NCI-H146 (cell line): ENCODE results near the gene ZSCAN29.
A peak's percentile ranks its signal among the peaks of the same experiment; 100 is the strongest.
"Not testable (repeated sequence)": the region's sequence is repeated elsewhere in the genome, so short reads cannot be mapped to it uniquely, and the experiment has no call there.

ENCODE experiments used
- DNase-seq: peaks from one replicate; lab custom pipeline; 2025; lab: John Stamatoyannopoulos, UW

Gene ZSCAN29

DNA sequence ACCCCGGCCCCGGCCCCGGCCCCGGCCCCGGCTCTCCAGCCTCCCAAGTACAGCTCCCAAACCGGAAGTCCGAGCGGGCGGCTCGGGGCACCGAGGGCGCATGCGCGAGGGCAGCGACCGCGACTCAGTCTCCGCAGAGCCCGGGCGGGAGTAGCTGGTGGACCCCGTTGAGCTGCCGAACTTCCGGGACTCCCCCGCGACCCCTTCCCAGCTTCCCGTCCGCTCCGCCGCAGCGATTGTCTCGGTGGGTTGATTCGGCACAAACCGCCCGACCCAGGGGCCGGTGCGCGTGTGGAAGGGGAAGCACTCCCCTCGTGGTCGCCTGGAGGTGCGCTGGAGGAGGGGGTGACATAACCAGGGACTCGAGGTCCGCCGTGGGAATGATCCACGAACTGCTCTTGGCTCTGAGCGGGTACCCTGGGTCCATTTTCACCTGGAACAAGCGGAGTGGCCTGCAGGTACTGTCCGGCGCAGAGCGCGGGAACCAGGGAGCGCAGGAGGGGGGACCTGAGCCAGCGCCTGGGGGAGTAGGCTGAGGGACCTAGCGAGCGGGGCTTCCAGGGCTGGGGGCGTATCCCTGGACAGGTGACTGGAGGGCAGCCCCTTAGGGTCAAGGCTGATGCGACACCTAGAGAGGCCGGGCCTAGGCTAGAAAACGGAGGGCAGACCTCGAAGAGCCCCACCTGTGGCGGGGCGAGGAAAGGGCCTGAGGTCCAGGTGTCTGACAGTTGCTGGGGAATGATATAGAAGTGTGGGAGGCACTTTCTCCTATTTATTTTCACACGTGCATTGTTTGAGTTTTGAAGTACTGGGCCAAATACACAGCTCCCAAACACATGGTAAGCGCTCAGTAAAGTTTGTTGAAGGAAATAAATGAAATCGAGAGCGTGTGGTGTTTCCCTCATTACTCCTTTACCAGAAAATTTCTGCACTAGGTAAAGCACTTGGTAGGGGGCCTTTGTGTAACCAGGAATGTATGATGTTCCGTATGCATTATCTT is at the start of gene ZSCAN29, which contains the start of gene TUBGCP4:
Gene ZSCAN29, minus strand, starts transcription at position 69 of the 1,000 bp plus-strand sequence. CDS start 1,130 bp downstream, outside the sequence.
Gene TUBGCP4, plus strand, starts transcription at position 127 of the 1,000 bp plus-strand sequence. Its CDS starts 254 bp downstream, at position 381.
- DNase-seq, result peak; percentile 79

DNA sequence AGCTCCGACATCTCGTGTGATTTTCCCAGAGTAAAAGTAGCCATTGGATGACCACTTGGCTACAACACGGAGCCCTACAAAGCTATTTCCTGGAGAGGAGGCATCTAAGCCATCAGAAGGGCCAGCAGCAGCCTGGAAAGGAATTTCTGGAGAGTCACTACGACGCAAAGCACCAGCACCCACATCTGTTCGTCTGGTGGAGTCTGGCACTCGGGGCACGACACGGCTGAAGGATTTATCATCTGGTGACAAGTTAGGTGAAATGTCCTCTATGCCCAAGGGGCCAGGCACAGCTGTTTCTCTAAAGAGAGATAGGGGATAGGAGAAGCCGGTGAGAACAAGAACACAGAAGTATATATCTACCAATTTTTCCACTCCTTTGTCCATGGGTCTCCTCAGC is 49.6 kb upstream of the ZSCAN29 start:
- DNase-seq, result no peak

- no peak for DNase-seq
Measured at GRCh38 chr15:43414196-43414595, 43.4 kb upstream of the ZSCAN29 start.

- no peak for DNase-seq
Measured at GRCh38 chr15:43412096-43412495, 41.3 kb upstream of the ZSCAN29 start.

DNA sequence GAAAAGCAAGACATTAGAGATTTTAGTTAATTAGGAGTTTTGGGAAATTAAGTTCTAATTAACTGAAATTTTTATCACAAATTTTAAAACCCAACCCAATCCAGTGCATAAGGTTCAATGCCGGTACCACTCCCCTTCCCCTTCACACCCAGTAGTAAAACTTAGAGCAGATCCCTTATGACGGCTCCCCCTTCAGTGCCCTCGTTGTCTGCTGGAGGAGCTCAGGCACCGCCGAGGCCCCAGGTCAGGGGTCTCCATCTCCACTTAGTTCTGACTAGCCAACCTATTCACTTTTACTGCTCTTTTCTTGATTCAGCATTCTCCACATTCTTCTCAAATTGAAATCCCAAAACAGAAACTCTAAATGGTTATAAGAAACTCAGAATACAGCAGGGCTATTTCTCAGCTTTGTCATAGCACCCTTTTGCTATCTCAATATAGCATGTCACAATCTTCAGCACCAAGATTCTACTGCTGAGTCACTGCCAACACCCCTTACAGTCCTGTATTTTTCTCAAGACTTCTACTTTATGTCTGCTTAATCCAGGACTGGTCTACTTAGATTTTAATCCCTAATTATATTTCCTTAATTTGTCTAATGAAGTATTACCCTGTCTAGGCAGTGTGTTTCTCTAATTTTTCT is 39.9 kb upstream of the ZSCAN29 start:
- DNase-seq, result no peak

DNA sequence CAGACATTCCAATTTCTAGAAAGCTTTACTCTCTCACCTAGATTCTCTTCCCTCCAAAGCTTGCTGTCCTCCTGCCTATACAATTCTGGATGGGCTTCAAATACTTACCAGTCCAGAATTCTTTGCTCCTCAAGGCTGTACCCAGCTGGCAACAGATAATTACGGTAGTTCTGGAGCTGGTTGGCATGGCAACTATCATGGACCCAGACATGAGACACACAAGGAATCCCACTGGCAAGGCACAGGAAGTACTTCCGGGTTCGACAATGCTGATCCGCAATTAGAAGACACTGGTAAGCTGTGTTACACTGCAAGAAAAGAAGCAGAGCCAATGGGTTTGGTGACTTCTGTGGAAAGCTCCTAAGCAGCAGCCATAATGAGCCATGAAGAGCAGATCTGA is 37.9 kb upstream of the ZSCAN29 start:
- DNase-seq, result peak; percentile 0

- no peak for DNase-seq
Measured at GRCh38 chr15:43406808-43407207, 36.0 kb upstream of the ZSCAN29 start.

GRCh38 chr15:43406189-43406588 is 35.3 kb upstream of the ZSCAN29 start:
- no peak for DNase-seq

DNA sequence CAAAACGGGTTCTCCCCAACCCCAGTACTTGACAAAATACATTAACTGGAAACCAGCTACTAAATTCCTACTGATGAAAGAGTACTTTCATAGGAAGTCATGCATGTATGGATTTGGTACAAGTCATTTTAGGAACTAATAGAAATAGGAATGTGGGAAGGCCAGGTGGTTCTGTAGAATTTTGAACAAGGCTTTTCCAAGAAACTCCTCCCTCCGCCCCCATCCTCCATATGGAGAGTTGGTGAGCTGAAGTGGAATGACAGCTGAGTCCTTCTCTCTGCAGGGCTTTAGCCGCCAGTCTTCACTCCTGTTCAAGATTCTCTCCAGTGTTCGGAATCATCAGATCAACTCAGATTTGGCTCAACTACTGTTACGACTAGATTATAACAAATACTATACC is 33.3 kb upstream of the ZSCAN29 start:
- DNase-seq, result no peak

DNA sequence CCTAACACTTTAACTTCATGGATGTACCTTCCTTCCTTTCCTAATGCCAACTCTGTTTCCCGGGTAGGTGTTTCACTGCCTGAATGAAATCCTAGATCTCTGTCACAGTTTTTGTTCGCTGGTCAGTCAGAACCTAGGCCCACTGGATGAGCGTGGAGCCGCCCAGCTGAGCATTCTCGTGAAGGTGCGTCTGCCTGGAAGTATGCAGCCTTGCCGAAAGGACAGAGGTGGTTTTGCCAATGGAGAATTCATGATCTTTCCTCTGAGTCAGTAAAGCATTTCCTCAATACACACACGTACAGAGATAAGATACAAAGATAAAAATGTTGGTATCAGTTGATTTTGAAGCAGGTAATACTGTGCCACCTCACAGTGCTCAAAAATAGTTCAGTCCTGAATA is 32.8 kb upstream of the ZSCAN29 start:
- no peak for DNase-seq

GRCh38 chr15:43402255-43402654 is 31.4 kb upstream of the ZSCAN29 start:
- DNase-seq, result no peak

GRCh38 chr15:43393592-43393991 is 22.7 kb upstream of the ZSCAN29 start:
- not testable (repeated sequence) for DNase-seq

GRCh38 chr15:43390723-43391122 is 19.9 kb upstream of the ZSCAN29 start:
- no peak for DNase-seq

- no peak for DNase-seq
Measured at GRCh38 chr15:43383070-43383469, 12.2 kb upstream of the ZSCAN29 start.

DNA sequence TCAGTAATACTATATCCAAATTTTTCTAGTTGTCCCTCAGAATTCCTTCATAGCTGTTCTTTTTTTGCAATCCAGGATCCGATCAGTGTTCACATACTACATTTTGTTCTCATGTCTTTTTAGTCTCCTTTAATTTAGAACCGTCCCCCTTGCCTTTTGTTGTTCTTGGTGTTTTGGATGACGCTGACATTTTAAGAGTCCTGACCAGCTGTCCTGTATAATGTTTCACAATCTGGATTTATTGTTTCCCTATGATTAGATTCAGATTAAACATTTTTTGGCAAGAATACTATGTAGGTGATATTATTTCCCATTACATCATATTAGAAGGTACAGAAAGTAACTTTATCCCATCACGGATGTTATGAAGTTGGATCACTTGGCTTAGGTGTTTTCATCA is 11.5 kb upstream of the ZSCAN29 start:
- no peak for DNase-seq

GRCh38 chr15:43378601-43379000 is 7.8 kb upstream of the ZSCAN29 start:
- no peak for DNase-seq

DNA sequence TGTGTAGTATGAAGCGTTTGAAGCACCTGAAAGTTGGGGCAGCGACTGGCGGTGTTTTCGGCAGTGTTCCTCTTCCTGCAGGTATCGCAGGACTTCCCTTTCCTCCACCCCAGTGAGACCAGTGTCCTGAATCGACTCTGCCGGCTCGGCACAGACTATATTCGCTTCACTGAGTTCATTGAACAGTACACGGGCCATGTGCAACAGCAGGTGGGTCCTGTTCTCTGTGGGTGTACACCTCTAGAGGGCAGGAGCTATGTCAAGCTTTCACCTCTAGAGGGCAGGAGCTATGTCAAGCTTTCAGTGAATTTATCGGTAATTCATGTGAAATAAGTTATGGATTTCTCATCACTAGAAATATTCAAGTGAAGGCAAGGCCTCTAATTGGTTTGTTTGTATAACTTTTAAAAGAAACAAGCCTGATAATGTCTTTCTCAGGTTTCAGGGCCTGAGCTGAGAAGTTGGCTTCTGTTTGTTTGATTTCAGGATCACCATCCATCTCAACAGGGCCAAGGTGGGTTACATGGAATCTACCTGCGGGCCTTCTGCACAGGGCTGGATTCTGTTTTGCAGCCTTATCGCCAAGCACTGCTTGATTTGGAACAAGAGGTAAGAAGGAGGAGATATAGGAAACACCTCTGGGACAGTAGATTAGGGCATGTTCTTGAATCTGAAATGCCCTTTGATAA is 5.3 kb upstream of the ZSCAN29 start:
- DNase-seq, result peak; percentile 33

- peak; percentile 42 for DNase-seq
Measured at GRCh38 chr15:43370310-43370974, 401 bp downstream of the ZSCAN29 start.

- DNase-seq, result no peak
Measured at GRCh38 chr15:43361313-43361903, 9.4 kb downstream of the ZSCAN29 start.

DNA sequence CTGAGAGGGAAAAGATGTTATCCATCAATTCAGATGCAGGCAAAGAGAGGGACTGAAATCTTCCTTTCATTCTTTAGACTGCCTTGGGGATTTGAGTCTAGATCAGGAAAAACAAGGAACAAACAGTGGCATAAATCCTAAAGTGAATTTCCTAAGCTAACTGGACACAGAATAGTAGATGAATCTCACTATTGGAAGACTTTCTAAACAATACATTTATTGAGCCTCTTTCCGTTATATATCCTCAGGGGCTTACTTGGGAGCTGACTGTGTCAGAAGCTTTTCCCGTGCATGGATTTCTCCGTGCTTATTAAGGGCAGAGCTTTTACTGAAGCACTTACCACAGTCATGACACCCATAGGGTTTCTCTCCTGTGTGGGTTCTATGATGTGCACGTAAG is 10.0 kb downstream of the ZSCAN29 start:
- no peak for DNase-seq

- no peak for DNase-seq
Measured at GRCh38 chr15:43352693-43353382, 18.0 kb downstream of the ZSCAN29 start.
